SU-DHL-6 (cell line): ENCODE results near the gene MIXL1.

Experiments
- H2AFZ ChIP-seq: fragments of 200-600 bp; sonication (generic); 2 replicates; pipeline ENCODE4 v1.6.1; 2014; ENCODE audit warnings: low read depth, mild to moderate bottlenecking, moderate library complexity, mixed read lengths, antibody characterized with exemption, low read length; ENCODE audit not compliant: severe bottlenecking
- H3F3A ChIP-seq: fragments of 200-600 bp; shearing (Covaris generic); 2 replicates; pipeline ENCODE4 v1.6.0; 2016; ENCODE audit warnings: antibody characterized with exemption, mild to moderate bottlenecking; ENCODE audit not compliant: insufficient read depth
- H3K27ac ChIP-seq: fragments of 200-600 bp; sonication (generic); 2 replicates; pipeline ENCODE4 v1.5.1; 2016; ENCODE audit warnings: low read depth, mild to moderate bottlenecking, low read length, moderate library complexity, mixed read lengths
- H3K27me3 ChIP-seq: fragments of 200-600 bp; sonication (generic), shearing (Covaris generic); 2 replicates; pipeline ENCODE4 v1.6.0; 2014; ENCODE audit warnings: mild to moderate bottlenecking, low read length
- H3K36me3 ChIP-seq: fragments of 200-600 bp; sonication (generic); 2 replicates; pipeline ENCODE4 v1.6.1; 2014; ENCODE audit warnings: mild to moderate bottlenecking, low read length, mixed read lengths
- H3K4me2 ChIP-seq: fragments of 300-600, 200-600 bp; shearing (Covaris generic), sonication (generic); 2 replicates; pipeline ENCODE4 v1.6.0; 2014; ENCODE audit warnings: low read length, low read depth, mild to moderate bottlenecking; ENCODE audit not compliant: poor library complexity, severe bottlenecking
- H3K4me3 ChIP-seq: fragments of 200-600 bp; sonication (generic); 2 replicates; pipeline ENCODE4 v1.5.1; 2014; ENCODE audit warnings: antibody characterized with exemption, low read length, mild to moderate bottlenecking, mixed read lengths; ENCODE audit not compliant: insufficient read depth, poor library complexity, severe bottlenecking
- H3K79me2 ChIP-seq: fragments of 200-600 bp; sonication (generic); 2 replicates; pipeline ENCODE4 v1.6.1; 2014; ENCODE audit warnings: mild to moderate bottlenecking, low read length, moderate library complexity; ENCODE audit not compliant: insufficient read depth
- H3K9ac ChIP-seq: fragments of 200-600 bp; sonication (generic); 2 replicates; pipeline ENCODE4 v1.7.0; 2014; ENCODE audit warnings: mild to moderate bottlenecking, low read length
- H3K9me2 ChIP-seq: fragments of 200-600 bp; sonication (generic); replicated peaks from 2 replicates; pipeline ENCODE4 v1.6.1; 2014; ENCODE audit warnings: low read length; ENCODE audit not compliant: insufficient read depth
- H3K9me3 ChIP-seq: fragments of 200-600 bp; sonication (generic); 2 replicates; pipeline ENCODE4 v1.6.1; 2014; ENCODE audit warnings: low read length, mixed read lengths; ENCODE audit not compliant: insufficient read depth
- H4K20me1 ChIP-seq: fragments of 200-600 bp; sonication (generic); 2 replicates; pipeline ENCODE4 v1.6.1; 2014; ENCODE audit warnings: low read depth, mild to moderate bottlenecking, antibody characterized with exemption, low read length, moderate library complexity, mixed read lengths
- EZH2phosphoT487 ChIP-seq: fragments of 200-600 bp; sonication (generic), shearing (Covaris generic); conservative IDR thresholded peaks from 2 replicates; pipeline ENCODE4 v1.6.1; 2018; ENCODE audit warnings: mild to moderate bottlenecking, antibody characterized with exemption, low read length, moderate library complexity, mixed read lengths
- TF ChIP-seq, protein P1 (sequence below): fragments of 200-600 bp; sonication (generic); IDR thresholded peaks from one replicate; pipeline ENCODE4 v1.5.1; 2017; ENCODE audit warnings: antibody characterized with exemption, mild to moderate bottlenecking, low read length, moderate library complexity; ENCODE audit not compliant: insufficient read depth, poor library complexity, severe bottlenecking

MIXL1 gene

DNA sequence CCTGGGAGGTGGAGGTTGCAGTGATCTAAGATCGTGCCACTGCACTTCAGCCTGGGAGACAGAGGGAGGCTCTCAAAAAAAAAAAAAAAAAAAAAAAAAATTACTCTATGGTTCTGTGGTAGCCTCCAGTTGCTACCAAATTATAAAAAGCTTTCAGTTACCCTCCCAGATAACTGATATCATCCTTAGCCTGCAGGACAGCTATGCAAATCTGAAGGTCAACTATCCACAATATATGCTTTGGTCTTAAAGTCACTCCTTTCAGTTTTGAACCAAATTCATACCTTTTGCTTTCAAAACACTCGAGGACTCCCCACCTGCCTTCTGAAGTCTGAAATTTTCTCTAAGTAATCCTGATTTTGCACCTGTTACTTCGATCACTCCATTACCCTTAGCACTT is 3.1 kb downstream of the MIXL1 start:
- Histone ChIP-seq H3K4me3 (no peak overlapping the region), H3K9me3 (no peaks in the 10 kb centered on the region), H2AFZ (no peak overlapping the region), H3K27ac (no peak overlapping the region), H3K36me3 (peaks cover 5% of the 10 kb centered on the region; the same call in 1 of the 2 replicates), H3F3A (peaks cover 12% of the 10 kb centered on the region), H4K20me1 (no peaks in the 10 kb centered on the region), H3K27me3 (no peaks in the 10 kb centered on the region), H3K9ac (no peak overlapping the region), H3K4me2 (no peak overlapping the region), H3K9me2 (no peaks in the 10 kb centered on the region), H3K79me2 (no peaks in the 10 kb centered on the region)
- TF ChIP-seq EZH2phosphoT487: no peak
- TF ChIP-seq, protein P1, sequence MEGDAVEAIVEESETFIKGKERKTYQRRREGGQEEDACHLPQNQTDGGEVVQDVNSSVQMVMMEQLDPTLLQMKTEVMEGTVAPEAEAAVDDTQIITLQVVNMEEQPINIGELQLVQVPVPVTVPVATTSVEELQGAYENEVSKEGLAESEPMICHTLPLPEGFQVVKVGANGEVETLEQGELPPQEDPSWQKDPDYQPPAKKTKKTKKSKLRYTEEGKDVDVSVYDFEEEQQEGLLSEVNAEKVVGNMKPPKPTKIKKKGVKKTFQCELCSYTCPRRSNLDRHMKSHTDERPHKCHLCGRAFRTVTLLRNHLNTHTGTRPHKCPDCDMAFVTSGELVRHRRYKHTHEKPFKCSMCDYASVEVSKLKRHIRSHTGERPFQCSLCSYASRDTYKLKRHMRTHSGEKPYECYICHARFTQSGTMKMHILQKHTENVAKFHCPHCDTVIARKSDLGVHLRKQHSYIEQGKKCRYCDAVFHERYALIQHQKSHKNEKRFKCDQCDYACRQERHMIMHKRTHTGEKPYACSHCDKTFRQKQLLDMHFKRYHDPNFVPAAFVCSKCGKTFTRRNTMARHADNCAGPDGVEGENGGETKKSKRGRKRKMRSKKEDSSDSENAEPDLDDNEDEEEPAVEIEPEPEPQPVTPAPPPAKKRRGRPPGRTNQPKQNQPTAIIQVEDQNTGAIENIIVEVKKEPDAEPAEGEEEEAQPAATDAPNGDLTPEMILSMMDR: no peak

DNA sequence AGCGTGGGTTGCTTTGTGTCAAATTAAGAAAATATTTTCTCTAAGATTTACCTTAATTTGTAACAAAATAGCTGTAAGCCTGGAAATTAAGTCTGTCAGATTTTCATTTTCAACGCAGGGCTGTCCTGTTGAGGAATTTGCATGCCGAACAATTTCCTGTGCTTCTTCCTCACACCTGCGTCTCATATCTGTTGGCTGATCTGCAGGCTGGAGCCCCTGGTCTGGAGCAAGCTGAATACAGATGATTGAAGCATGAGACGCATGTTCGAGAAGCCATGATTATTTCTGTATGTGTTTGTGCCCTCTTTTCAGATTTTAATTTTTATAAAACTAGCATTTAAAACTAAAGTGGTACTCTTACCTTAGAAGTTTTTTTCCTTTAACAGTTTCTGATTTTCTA is 9.8 kb downstream of the MIXL1 start:
- Histone ChIP-seq H3K4me3 (no peak overlapping the region), H2AFZ (no peak overlapping the region), H4K20me1 (no peaks in the 10 kb centered on the region), H3K9ac (no peak overlapping the region), H3F3A (peaks cover 20% of the 10 kb centered on the region), H3K9me2 (no peaks in the 10 kb centered on the region), H3K27ac (peak overlapping the region; percentile 58), H3K79me2 (no peaks in the 10 kb centered on the region), H3K27me3 (no peaks in the 10 kb centered on the region), H3K36me3 (peaks cover 32% of the 10 kb centered on the region), H3K9me3 (no peaks in the 10 kb centered on the region), H3K4me2 (peak overlapping the region; percentile 51)
- TF ChIP-seq EZH2phosphoT487: no peak
- TF ChIP-seq, protein P1: no peak

DNA sequence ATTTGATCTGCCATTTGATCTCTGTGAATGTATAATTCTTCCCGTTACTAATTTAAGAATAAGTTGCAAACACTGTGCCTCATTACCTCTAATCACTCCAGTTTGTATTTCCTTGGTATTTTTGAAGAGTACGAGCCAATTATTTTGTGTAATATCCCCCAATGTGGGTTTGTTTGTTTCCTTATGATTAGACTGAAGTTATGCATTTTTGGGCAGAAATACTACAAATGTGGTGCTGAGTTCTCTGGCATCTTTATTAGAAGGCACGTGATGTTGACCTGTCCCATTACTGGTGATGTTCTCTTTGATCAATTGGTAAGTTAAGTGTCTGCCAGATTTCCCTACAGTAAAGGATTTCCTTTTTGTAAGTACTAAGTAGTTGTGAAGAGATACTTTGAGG is 10.3 kb downstream of the MIXL1 start:
- no peak for TF ChIP-seq EZH2phosphoT487
- TF ChIP-seq, protein P1: no peak
- H3K4me2 ChIP-seq: peak overlapping the region; percentile 51
- no peaks in the 10 kb centered on the region for H4K20me1 ChIP-seq
- H3K27ac ChIP-seq: peak overlapping the region; percentile 58
- peaks cover 20% of the 10 kb centered on the region for H3F3A ChIP-seq
- no peaks in the 10 kb centered on the region for H3K9me2 ChIP-seq
- no peaks in the 10 kb centered on the region for H3K9me3 ChIP-seq
- no peaks in the 10 kb centered on the region for H3K79me2 ChIP-seq
- peak overlapping the region; percentile 24 for H3K4me3 ChIP-seq
- no peak overlapping the region for H2AFZ ChIP-seq
- no peaks in the 10 kb centered on the region for H3K27me3 ChIP-seq
- no peak overlapping the region; the same call in 1 of the 2 replicates for H3K9ac ChIP-seq
- H3K36me3 ChIP-seq: peaks cover 37% of the 10 kb centered on the region
